K562 (cell line): ENCODE measurements around the gene DNAAF3. TPM values are rescaled to one million over a fixed set of nuclear protein-coding genes. Genes with fewer than 3 reads are reported as not detected.

Experiments
- ATAC-seq: fragments of 200-7000 bp; cut with Tn5 transposase; 3 replicates; pipeline ENCODE4 v1.9.1; 2020; ENCODE audit warnings: moderate library complexity
- BruUV-seq: library from RNA; stranded (reverse); fragments of 400-500 nt; replicated peaks from 2 replicates; lab custom pipeline; 2021; lab: Mats Ljungman, UMichigan
- CTCF ChIA-PET: fragments of 300-600 bp; formaldehyde crosslinking; extraction: SDS; loops from one replicate; lab custom pipeline; 2021; ENCODE audit warnings: low intra/inter-chr PET ratio; lab: Yijun Ruan, JAX
- POLR2A ChIA-PET: fragments of 300-600, 350-650 bp; sonication (Branson Sonifier 250); formaldehyde crosslinking; extraction: SDS; loops from one replicate; lab custom pipeline; 2021; ENCODE audit warnings: antibody characterized with exemption, inconsistent platforms; lab: Yijun Ruan, JAX
- DNase-seq, 4 experiments: peaks; one replicate each; pipeline versions ENCODE4 v3.0.0 to v3.0.0-alpha.2; 2011 to 2018; ENCODE audit warnings: low spot score in 3 of 4, mixed read lengths in 3 of 4; ENCODE audit errors: extremely low read depth in 1 of 4
- FAIRE-seq: peaks from 2 replicates; lab custom pipeline; 2011; peaks lifted over from hg19 to GRCh38; lab: Jason Lieb, UNC
- H2AFZ ChIP-seq: 2 replicates; pipeline ENCODE4 v1.6.0; 2011; ENCODE audit warnings: low read depth, low read length, control low read depth, inconsistent platforms
- H3K27ac ChIP-seq: fragments of 200-600 bp; 3 replicates; pipeline ENCODE4 v1.8.0; 2011; ENCODE audit warnings: low read depth, mild to moderate bottlenecking, control low read depth, inconsistent platforms, low read length, moderate library complexity, mixed read lengths; ENCODE audit errors: extremely low read depth
- H3K27me3 ChIP-seq, 2 experiments: fragments of 300-600 bp in 1 of 2; 2 replicates in 1 of 2; 3 replicates in 1 of 2; pipeline versions ENCODE4 v1.6.0 to v1.8.0; 2011; ENCODE audit warnings: inconsistent platforms in 2 of 2, low read length in 2 of 2, mild to moderate bottlenecking in 1 of 2, mixed read lengths in 1 of 2, moderate library complexity in 1 of 2; ENCODE audit not compliant: control insufficient read depth in 2 of 2, insufficient read depth in 2 of 2
- H3K36me3 ChIP-seq: fragments of 300-600 bp; 3 replicates; pipeline ENCODE4 v1.8.0; 2011; ENCODE audit warnings: mild to moderate bottlenecking, low read length, inconsistent platforms; ENCODE audit not compliant: control insufficient read depth, insufficient read depth
- H3K4me1 ChIP-seq, 2 experiments: fragments of 200-600 bp in 1 of 2; replicated peaks in 1 of 2; 2 replicates in 1 of 2; 3 replicates in 1 of 2; pipeline versions ENCODE4 v1.5.1 to v1.8.0; 2011; ENCODE audit warnings: inconsistent platforms in 2 of 2, low read length in 2 of 2, mild to moderate bottlenecking in 1 of 2, mixed read lengths in 1 of 2, moderate library complexity in 1 of 2; ENCODE audit not compliant: control insufficient read depth in 2 of 2, insufficient read depth in 2 of 2
- H3K4me2 ChIP-seq: 2 replicates; pipeline ENCODE4 v1.6.1; 2011; ENCODE audit warnings: low read length, control low read depth, inconsistent platforms, mixed read lengths; ENCODE audit not compliant: insufficient read depth
- H3K4me3 ChIP-seq: fragments of 200-600 bp; sonication (generic), shearing (Covaris generic); 2 replicates; pipeline ENCODE4 v1.5.1; 2016; ENCODE audit warnings: control low read depth, inconsistent platforms
- H3K79me2 ChIP-seq: fragments of 200-600 bp; 3 replicates; pipeline ENCODE4 v1.8.0; 2011; ENCODE audit warnings: low read length, inconsistent platforms; ENCODE audit not compliant: control insufficient read depth, insufficient read depth
- H3K9ac ChIP-seq, 2 experiments: 2 replicates each; pipeline versions ENCODE4 v1.6.0 to v1.6.1; 2011; ENCODE audit warnings: low read depth in 2 of 2, low read length in 2 of 2, control low read depth in 1 of 2, inconsistent platforms in 1 of 2, mild to moderate bottlenecking in 1 of 2, mixed read lengths in 1 of 2; ENCODE audit not compliant: insufficient read depth in 1 of 2
- H3K9me1 ChIP-seq: one replicate; pipeline ENCODE4 v1.6.0; 2011; ENCODE audit warnings: inconsistent platforms, mild to moderate bottlenecking, low read length, moderate library complexity; ENCODE audit not compliant: control insufficient read depth, insufficient read depth
- H3K9me3 ChIP-seq: replicated peaks from 2 replicates; pipeline ENCODE4 v1.5.1; 2011; ENCODE audit warnings: low read depth, low read length, inconsistent platforms; ENCODE audit not compliant: control insufficient read depth, insufficient read depth
- H4K20me1 ChIP-seq: replicated peaks from 2 replicates; pipeline ENCODE4 v1.6.1; 2011; ENCODE audit warnings: low read length, inconsistent platforms, mixed read lengths; ENCODE audit not compliant: control insufficient read depth, insufficient read depth
- IFI16 ChIP-seq: fragments of 250-450 bp; sonication (Bioruptor Pico); IDR thresholded peaks from 2 replicates; pipeline ENCODE4 v2.1.2; 2022; ENCODE audit warnings: mild to moderate bottlenecking, inconsistent platforms
- PCBP1 ChIP-seq: fragments of 200-400 bp; formaldehyde crosslinking; IDR thresholded peaks from 2 replicates; pipeline ENCODE4 v1.6.1; 2018; ENCODE audit warnings: mild to moderate bottlenecking, low read depth, low read length; ENCODE audit not compliant: poor library complexity, severe bottlenecking
- PKNOX1 ChIP-seq: fragments of 450-650 bp; IDR thresholded peaks from 2 replicates; pipeline ENCODE4 v1.6.1; 2016
- RBM17 ChIP-seq: fragments of 200-400 bp; formaldehyde crosslinking; IDR thresholded peaks from 2 replicates; pipeline ENCODE4 v1.6.1; 2017; ENCODE audit warnings: low read depth, mild to moderate bottlenecking, low read length, borderline replicate concordance
- SIN3A ChIP-seq, 2 experiments: fragments of 150-350 bp in 1 of 2; IDR thresholded peaks; 2 replicates each; pipeline ENCODE4 v1.6.1; 2011 to 2016; ENCODE audit warnings: borderline replicate concordance in 2 of 2, low read depth in 2 of 2, low read length in 2 of 2, mild to moderate bottlenecking in 2 of 2, moderate library complexity in 2 of 2; ENCODE audit not compliant: control insufficient read depth in 1 of 2
- ZFP30 ChIP-seq: fragments of 250-450 bp; sonication (Bioruptor Pico); IDR thresholded peaks from 2 replicates; pipeline ENCODE4 v1.8.0; 2022; ENCODE audit warnings: moderate library complexity, mild to moderate bottlenecking, inconsistent platforms, borderline replicate concordance
- ZNF347 ChIP-seq: fragments of 450-650 bp; formaldehyde crosslinking; IDR thresholded peaks from 2 replicates; pipeline ENCODE4 v1.4.0; 2020; ENCODE audit warnings: low read depth, mild to moderate bottlenecking, moderate library complexity
- WGBS: fragments of 100-300 bp; shearing (Covaris generic); methylation state at CpG from one replicate; pipeline ENCODE4 v1.1.6; 2016; ENCODE audit warnings: low coverage, mixed read lengths; ENCODE audit not compliant: insufficient coverage; ENCODE audit errors: missing lambda C conversion rate; 5-methylcytosine and 5-hydroxymethylcytosine counted together
- in situ Hi-C: fragments of 300-500 bp; cut with MboI; formaldehyde crosslinking; loops from 4 replicates; pipeline ENCODE4 v1.15.0; 2018; ENCODE audit warnings: inconsistent platforms, mixed read lengths
- intact Hi-C: fragments of 100-400 bp; cut with micrococcal nuclease; formaldehyde crosslinking; loops from 2 replicates; pipeline ENCODE4 v1.14.2; 2022
- polyA plus RNA-seq, 8 experiments: library from polyadenylated mRNA; depleted of rRNA in 4 of 8; stranded (reverse) in 5 of 8; unstranded in 3 of 8; fragments of >200 nt; fragmentation: Nextera tagmentation in 2 of 8; fragmentation: Illumina TruSeq in 1 of 8; extraction: Ambion mirVana in 2 of 8; extraction: Trizol in 1 of 8; gene quantifications; 2 replicates each; pipeline versions ENCODE4 v1.2.1 to v1.2.3, GENCODE V29; 2011 to 2014; ENCODE audit warnings: inconsistent platforms in 1 of 8, missing spikeins in 1 of 8
- total RNA-seq, 7 experiments: library from RNA; depleted of rRNA in 6 of 7; stranded (reverse); fragments of >200 nt in 6 of 7; fragmentation: Illumina TruSeq in 2 of 7; extraction: Trizol in 2 of 7; gene quantifications; 2 replicates each; pipeline versions ENCODE4 v1.2.1 to v1.2.3, GENCODE V29; 2011 to 2021; ENCODE audit warnings: low replicate concordance in 1 of 7

Gene DNAAF3
- total and polyA plus RNA-seq, 9 of the 15 experiments (the other 6 are each of a cell fraction or from before 2014, with no cell fraction given): 21.6 to 61.5 (median 43.0) TPM

GRCh38 chr19:55111238-55111831, 55.1 kb downstream of the DNAAF3 start:
- H3K27ac ChIP-seq: no peak overlapping the region
- no peaks in the 10 kb centered on the region for H3K9me3 ChIP-seq
- H3K79me2 ChIP-seq: peaks cover 63% of the 10 kb centered on the region
- H3K9me1 ChIP-seq: peaks cover 4% of the 10 kb centered on the region
- ATAC-seq (no peak), FAIRE-seq (no peak), DNase-seq (no peak)
- CTCF ChIA-PET: no interaction called here
- TF ChIP-seq ZNF347 (CRISPR knock-in tag): no peak
- no peak for TF ChIP-seq IFI16 (CRISPR knock-in tag)
- no peak for TF ChIP-seq ZFP30 (CRISPR knock-in tag)
- no peak for TF ChIP-seq PCBP1
- no peak for TF ChIP-seq PKNOX1
- no peak for TF ChIP-seq SIN3A (IDR thresholded peaks at IDR 0.05; ENCODE audit: borderline replicate concordance in 2 of 2, control insufficient read depth in 1 of 2, low read depth in 2 of 2, low read length in 2 of 2)
- no peak for TF ChIP-seq RBM17
- WGBS: 88% methylated on average over 20 of the region's 21 CpGs
- H3K4me1 ChIP-seq: peaks cover 32 to 59% of the 10 kb centered on the region in 2 experiments
- H3K9ac ChIP-seq: peak overlapping the region in 1 of 2 experiments; percentile 55; a peak in 2 of 4 replicates
- no peak overlapping the region for H2AFZ ChIP-seq
- H3K4me3 ChIP-seq: no peak overlapping the region
- H3K4me2 ChIP-seq: no peak overlapping the region
- POLR2A ChIA-PET: interaction anchor here (0.6 kb wide), 2 partner anchors 31 to 178 kb away, joined by 3 read pairs; no protein-coding TSS in a partner anchor
- in situ Hi-C loops: no loop called here
- intact Hi-C loops: no loop called here
- H3K36me3 ChIP-seq: peaks cover 67% of the 10 kb centered on the region; the same call in 2 of the 3 replicates
- no peaks in the 10 kb centered on the region for H3K27me3 ChIP-seq
- BruUV-seq: no TSS peak
- peaks cover 27% of the 10 kb centered on the region for H4K20me1 ChIP-seq
